ENCODE measurements around the gene STAT3.
"Not testable (repeated sequence)": the region's sequence is repeated elsewhere in the genome, so short reads cannot be mapped to it uniquely, and the experiment has no call there.

STAT3 gene

GRCh38 chr17:42345396-42346073, 42.7 kb downstream of the STAT3 start:
- DNase-seq = no peak

- DNase-seq = no peak
Observed at GRCh38 chr17:42342242-42343008, 45.8 kb downstream of the STAT3 start.

- DNase-seq = no peak
Observed at GRCh38 chr17:42341568-42341967, 46.7 kb downstream of the STAT3 start.

- DNase-seq = no peak
Observed at GRCh38 chr17:42340691-42341127, 47.5 kb downstream of the STAT3 start.

GRCh38 chr17:42339221-42339620, 49.0 kb downstream of the STAT3 start:
- DNase-seq = no peak

GRCh38 chr17:42338427-42338985, 49.7 kb downstream of the STAT3 start:
- DNase-seq = no peak

- no peak for DNase-seq
Observed at GRCh38 chr17:42337442-42337841, 50.8 kb downstream of the STAT3 start.

- no peak for DNase-seq
Observed at GRCh38 chr17:42334677-42335076, 53.6 kb downstream of the STAT3 start.

GRCh38 chr17:42333053-42333452, 55.2 kb downstream of the STAT3 start:
- DNase-seq = no peak

- DNase-seq = no peak
Observed at GRCh38 chr17:42329025-42329976, 58.9 kb downstream of the STAT3 start.

- DNase-seq = no peak
Observed at GRCh38 chr17:42325026-42325425, 63.2 kb downstream of the STAT3 start.

- DNase-seq = no peak
Observed at GRCh38 chr17:42323268-42323773, 64.9 kb downstream of the STAT3 start.

- peak; percentile 91 to 94 for DNase-seq
Observed at GRCh38 chr17:42322382-42323267, 65.6 kb downstream of the STAT3 start.

- DNase-seq = no peak
Observed at GRCh38 chr17:42321555-42321954, 66.7 kb downstream of the STAT3 start.

- DNase-seq = not testable (repeated sequence)
Observed at GRCh38 chr17:42317967-42318366, 70.3 kb downstream of the STAT3 start.

GRCh38 chr17:42317266-42317845, 70.9 kb downstream of the STAT3 start:
- DNase-seq = no peak

GRCh38 chr17:42316755-42317154, 71.5 kb downstream of the STAT3 start:
- DNase-seq = no peak

- no peak for DNase-seq
Observed at GRCh38 chr17:42315402-42316156, 72.7 kb downstream of the STAT3 start.

GRCh38 chr17:42313773-42314566, 74.3 kb downstream of the STAT3 start:
- DNase-seq = no peak

- DNase-seq = no peak
Observed at GRCh38 chr17:42313389-42313772, 74.9 kb downstream of the STAT3 start.
